Fibroblast of pulmonary artery (primary cell): Measurements from ENCODE around the gene LYPD6B.

Experiments
- DNase-seq: peaks from one replicate; pipeline ENCODE4 v3.0.0-alpha.2; 2010; ENCODE audit warnings: low read depth
- H3K4me3 ChIP-seq: replicated peaks from 2 replicates; pipeline ENCODE4 v1.5.1; 2011; ENCODE audit warnings: low read depth, mild to moderate bottlenecking, control low read depth, low read length, moderate library complexity
- TF ChIP-seq, protein P1 (sequence below): IDR thresholded peaks from 2 replicates; pipeline ENCODE4 v1.5.1; 2011; ENCODE audit warnings: mild to moderate bottlenecking, control low read depth, low read length, inconsistent platforms; ENCODE audit errors: missing control alignments

The LYPD6B gene

GRCh38 chr2:149164296-149164695, 125.8 kb downstream of the LYPD6B start:
- no peak for DNase-seq
- TF ChIP-seq, protein P1, sequence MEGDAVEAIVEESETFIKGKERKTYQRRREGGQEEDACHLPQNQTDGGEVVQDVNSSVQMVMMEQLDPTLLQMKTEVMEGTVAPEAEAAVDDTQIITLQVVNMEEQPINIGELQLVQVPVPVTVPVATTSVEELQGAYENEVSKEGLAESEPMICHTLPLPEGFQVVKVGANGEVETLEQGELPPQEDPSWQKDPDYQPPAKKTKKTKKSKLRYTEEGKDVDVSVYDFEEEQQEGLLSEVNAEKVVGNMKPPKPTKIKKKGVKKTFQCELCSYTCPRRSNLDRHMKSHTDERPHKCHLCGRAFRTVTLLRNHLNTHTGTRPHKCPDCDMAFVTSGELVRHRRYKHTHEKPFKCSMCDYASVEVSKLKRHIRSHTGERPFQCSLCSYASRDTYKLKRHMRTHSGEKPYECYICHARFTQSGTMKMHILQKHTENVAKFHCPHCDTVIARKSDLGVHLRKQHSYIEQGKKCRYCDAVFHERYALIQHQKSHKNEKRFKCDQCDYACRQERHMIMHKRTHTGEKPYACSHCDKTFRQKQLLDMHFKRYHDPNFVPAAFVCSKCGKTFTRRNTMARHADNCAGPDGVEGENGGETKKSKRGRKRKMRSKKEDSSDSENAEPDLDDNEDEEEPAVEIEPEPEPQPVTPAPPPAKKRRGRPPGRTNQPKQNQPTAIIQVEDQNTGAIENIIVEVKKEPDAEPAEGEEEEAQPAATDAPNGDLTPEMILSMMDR, result no peak
- no peak overlapping the region for H3K4me3 ChIP-seq

DNA sequence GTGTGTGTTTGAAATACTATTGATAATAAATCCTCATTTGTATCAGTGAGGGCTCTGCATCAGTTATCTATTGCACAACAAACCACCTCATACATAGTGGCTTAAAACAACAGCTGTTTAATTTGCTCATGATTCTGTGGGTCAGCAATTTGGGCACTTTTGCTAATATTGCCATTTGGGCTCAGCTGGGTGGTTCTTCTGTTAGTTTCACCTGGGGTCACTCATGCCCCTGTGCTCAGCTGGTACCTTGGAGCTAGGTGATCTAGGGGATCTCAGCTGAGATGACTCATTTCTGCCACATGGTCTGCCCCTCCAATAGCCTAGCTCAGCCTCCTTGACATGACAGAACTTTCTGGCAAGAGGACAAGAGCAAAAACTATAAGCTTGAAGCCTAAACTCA, 126.3 kb downstream of the LYPD6B start:
- DNase-seq, result no peak
- TF ChIP-seq, protein P1, result no peak
- no peak overlapping the region for H3K4me3 ChIP-seq

GRCh38 chr2:149167001-149167780, 128.7 kb downstream of the LYPD6B start:
- no peak overlapping the region for H3K4me3 ChIP-seq
- TF ChIP-seq, protein P1, result no peak
- no peak for DNase-seq

DNA sequence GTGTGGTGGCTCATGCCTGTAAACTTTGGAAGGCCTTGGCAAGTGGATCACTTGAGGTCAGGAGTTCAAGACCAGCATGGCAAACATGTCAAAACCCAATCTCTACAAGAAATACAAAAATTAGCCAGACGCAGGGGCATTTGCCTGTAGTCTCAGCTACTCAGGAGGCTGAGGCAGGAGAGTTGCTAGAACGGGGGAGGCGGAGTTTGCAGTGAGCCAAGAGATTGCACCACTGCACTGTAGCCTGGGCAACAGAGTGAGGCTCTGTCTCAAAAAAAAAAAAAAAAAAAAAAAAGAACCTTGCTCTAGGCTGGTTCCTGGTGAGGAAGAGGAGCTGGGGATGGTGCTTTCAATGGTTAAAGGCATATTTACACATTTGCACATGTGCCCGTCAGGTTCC, 129.4 kb downstream of the LYPD6B start:
- DNase-seq, result no peak
- TF ChIP-seq, protein P1, result no peak
- no peak overlapping the region for H3K4me3 ChIP-seq

GRCh38 chr2:149169656-149170055, 131.2 kb downstream of the LYPD6B start:
- H3K4me3 ChIP-seq, result no peak overlapping the region
- TF ChIP-seq, protein P1, result no peak
- DNase-seq, result no peak

GRCh38 chr2:149170156-149170555, 131.7 kb downstream of the LYPD6B start:
- H3K4me3 ChIP-seq, result no peak overlapping the region
- TF ChIP-seq, protein P1, result no peak
- no peak for DNase-seq

- no peak for DNase-seq
- no peak overlapping the region for H3K4me3 ChIP-seq
- TF ChIP-seq, protein P1, result no peak
Observed at GRCh38 chr2:149170911-149171310, 132.4 kb downstream of the LYPD6B start.
